ENCODE data around the gene PRB3.

DNA sequence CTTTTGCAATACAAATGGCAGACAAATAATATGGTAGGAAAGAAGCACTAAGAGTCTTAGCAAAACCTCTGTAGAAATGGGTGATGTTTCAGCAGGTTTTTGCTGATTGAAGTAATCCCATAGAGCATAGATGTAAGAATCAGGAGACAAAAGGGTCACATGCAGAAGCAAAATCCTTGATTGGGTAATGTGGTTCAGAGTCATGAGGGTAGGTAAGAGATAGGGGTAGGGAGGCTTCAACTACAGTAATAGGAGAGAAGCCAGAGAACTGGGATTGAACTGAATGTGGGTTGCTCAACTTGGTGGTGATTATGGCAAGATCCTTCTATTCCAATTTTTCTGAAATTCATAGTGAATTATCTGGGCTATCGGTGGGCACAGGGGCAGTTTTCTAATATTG, 5.0 kb downstream of the PRB3 start:
- TF ChIP-seq CTCF (optimal IDR thresholded peaks at IDR 0.05 in 1 of 3, IDR thresholded peaks at IDR 0.05 in 1 of 3, conservative IDR thresholded peaks at IDR 0.05 in 1 of 3; ENCODE audit: extremely low read depth in 1 of 3, insufficient read depth in 2 of 3, low read length in 3 of 3) (no peak), EZH2 (IDR thresholded peaks at IDR 0.05; ENCODE audit: low read length) (no peak)
